Neural cell (in vitro differentiated cells): ENCODE results near the gene USP32.

Source experiments
- CTCF ChIP-seq: fragments of 450-650 bp; IDR thresholded peaks from 2 replicates; pipeline ENCODE4 v1.5.1; 2014; ENCODE audit warnings: antibody characterized with exemption, mild to moderate bottlenecking, moderate library complexity; ENCODE audit not compliant: poor library complexity, severe bottlenecking
- EZH2 ChIP-seq: fragments of 200-600, 300-800 bp; shearing (Covaris generic), sonication (generic); IDR thresholded peaks from 2 replicates; pipeline ENCODE4 v1.6.1; 2014; ENCODE audit warnings: antibody characterized with exemption, low read length, borderline replicate concordance, mild to moderate bottlenecking; ENCODE audit not compliant: insufficient read depth, poor library complexity, severe bottlenecking

DNA sequence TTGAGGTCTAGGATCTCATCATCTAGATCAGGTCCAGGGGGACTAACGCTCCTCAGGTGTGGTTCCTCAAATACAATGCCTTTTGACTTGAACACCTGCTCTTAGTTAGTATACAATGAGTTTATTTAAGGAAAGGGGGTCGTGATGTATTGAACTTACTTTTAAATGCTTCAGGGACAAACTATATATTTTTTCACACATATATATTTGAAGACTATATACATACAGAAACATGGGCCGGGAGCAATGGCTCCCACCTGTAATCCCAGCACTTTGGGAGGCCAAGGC is 11.5 kb upstream of the USP32 start:
- no peak for TF ChIP-seq CTCF
- TF ChIP-seq EZH2 = no peak
